Measurements from ENCODE around the gene PIM1.
"Not testable (repeated sequence)": the region's sequence is repeated elsewhere in the genome, so short reads cannot be mapped to it uniquely, and the experiment has no call there.

Gene PIM1

GRCh38 chr6:37194886-37195285 lies 24.9 kb downstream of the PIM1 start:
- not testable (repeated sequence) for DNase-seq

GRCh38 chr6:37196451-37196850 lies 26.5 kb downstream of the PIM1 start:
- not testable (repeated sequence) for DNase-seq

GRCh38 chr6:37200085-37200484 lies 30.1 kb downstream of the PIM1 start:
- no peak for DNase-seq

- no peak for DNase-seq
Observed at GRCh38 chr6:37201726-37202125, 31.8 kb downstream of the PIM1 start.

GRCh38 chr6:37202788-37203491 lies 33.0 kb downstream of the PIM1 start:
- DNase-seq: no peak

- DNase-seq: no peak
Observed at GRCh38 chr6:37204014-37204751, 34.2 kb downstream of the PIM1 start.

- no peak for DNase-seq
Observed at GRCh38 chr6:37205175-37205996, 35.4 kb downstream of the PIM1 start.

- no peak for DNase-seq
Observed at GRCh38 chr6:37205997-37206340, 36.0 kb downstream of the PIM1 start.

GRCh38 chr6:37206622-37207021 lies 36.7 kb downstream of the PIM1 start:
- DNase-seq: no peak

- peak; percentile 77 for DNase-seq
Observed at GRCh38 chr6:37207903-37208456, 38.0 kb downstream of the PIM1 start.

GRCh38 chr6:37208793-37209192 lies 38.8 kb downstream of the PIM1 start:
- no peak for DNase-seq

GRCh38 chr6:37209461-37210205 lies 39.7 kb downstream of the PIM1 start:
- DNase-seq: no peak

- peak; percentile 96 for DNase-seq
Observed at GRCh38 chr6:37210313-37210968, 40.5 kb downstream of the PIM1 start.

GRCh38 chr6:37212268-37212667 lies 42.3 kb downstream of the PIM1 start:
- no peak for DNase-seq

- DNase-seq: no peak
Observed at GRCh38 chr6:37218061-37218460, 48.1 kb downstream of the PIM1 start.

GRCh38 chr6:37218511-37218910 lies 48.6 kb downstream of the PIM1 start:
- DNase-seq: no peak

GRCh38 chr6:37221585-37222124 lies 51.7 kb downstream of the PIM1 start:
- no peak for DNase-seq

GRCh38 chr6:37222125-37222967 lies 52.4 kb downstream of the PIM1 start:
- DNase-seq: peak; percentile 91

- no peak for DNase-seq
Observed at GRCh38 chr6:37222992-37223391, 53.0 kb downstream of the PIM1 start.
